Measurements from ENCODE around the gene ADGRE3.

The ADGRE3 gene

DNA sequence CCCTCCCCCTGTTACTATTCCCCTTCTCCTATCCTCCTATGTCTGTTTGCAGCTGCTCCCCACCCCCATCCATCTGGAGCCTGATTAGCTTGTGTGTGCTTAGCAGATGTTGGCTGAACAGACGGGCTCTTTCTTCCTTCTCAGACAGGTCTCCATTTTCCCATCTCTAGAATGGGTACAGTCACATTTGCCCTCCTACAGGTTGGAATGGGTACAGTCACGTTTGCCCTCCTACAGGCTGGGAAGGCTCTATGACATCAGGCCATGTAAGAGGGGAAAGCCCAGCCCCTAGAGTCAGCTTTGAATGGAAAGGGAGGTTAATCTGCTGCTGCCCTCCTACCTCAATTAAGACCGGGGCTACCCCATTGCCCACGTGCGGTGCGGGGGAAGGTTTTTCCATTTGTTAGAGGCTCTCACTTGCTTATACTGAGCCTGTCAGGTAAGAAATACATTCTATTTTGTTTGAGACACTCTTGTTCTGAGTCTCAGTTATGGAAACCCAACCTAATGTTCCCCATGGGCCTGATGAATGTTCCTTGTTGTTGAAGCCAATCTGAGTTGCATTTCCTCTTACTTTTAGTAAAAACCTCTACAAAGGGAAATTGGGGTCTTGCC is 93.9 kb downstream of the ADGRE3 start:
- no peaks in the 10 kb centered on the region for H3K36me3 ChIP-seq (ENCODE audit: insufficient read depth)
- no peak overlapping the region for H2AFZ ChIP-seq (ENCODE audit: low read depth)
- no peak overlapping the region for H3K27ac ChIP-seq
- no peaks in the 10 kb centered on the region for H3K27me3 ChIP-seq (ENCODE audit: insufficient read depth, low read depth)
- H3K4me3 ChIP-seq (IDR thresholded peaks at IDR 0.05; ENCODE audit: insufficient read depth, low read depth, low read length), result no peak overlapping the region
- H3K4me2 ChIP-seq, result no peak overlapping the region
- no peaks in the 10 kb centered on the region for H3K4me1 ChIP-seq (ENCODE audit: low read depth, poor library complexity, severe bottlenecking)
- TF ChIP-seq, protein P1, sequence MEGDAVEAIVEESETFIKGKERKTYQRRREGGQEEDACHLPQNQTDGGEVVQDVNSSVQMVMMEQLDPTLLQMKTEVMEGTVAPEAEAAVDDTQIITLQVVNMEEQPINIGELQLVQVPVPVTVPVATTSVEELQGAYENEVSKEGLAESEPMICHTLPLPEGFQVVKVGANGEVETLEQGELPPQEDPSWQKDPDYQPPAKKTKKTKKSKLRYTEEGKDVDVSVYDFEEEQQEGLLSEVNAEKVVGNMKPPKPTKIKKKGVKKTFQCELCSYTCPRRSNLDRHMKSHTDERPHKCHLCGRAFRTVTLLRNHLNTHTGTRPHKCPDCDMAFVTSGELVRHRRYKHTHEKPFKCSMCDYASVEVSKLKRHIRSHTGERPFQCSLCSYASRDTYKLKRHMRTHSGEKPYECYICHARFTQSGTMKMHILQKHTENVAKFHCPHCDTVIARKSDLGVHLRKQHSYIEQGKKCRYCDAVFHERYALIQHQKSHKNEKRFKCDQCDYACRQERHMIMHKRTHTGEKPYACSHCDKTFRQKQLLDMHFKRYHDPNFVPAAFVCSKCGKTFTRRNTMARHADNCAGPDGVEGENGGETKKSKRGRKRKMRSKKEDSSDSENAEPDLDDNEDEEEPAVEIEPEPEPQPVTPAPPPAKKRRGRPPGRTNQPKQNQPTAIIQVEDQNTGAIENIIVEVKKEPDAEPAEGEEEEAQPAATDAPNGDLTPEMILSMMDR (conservative IDR thresholded peaks at IDR 0.05; ENCODE audit: low read depth, low read length), result no peak
- no peaks in the 10 kb centered on the region for H4K20me1 ChIP-seq (ENCODE audit: insufficient read depth)
- H3K79me2 ChIP-seq (ENCODE audit: insufficient read depth, low read depth), result no peaks in the 10 kb centered on the region
- H3K9ac ChIP-seq, result no peak overlapping the region

- Histone ChIP-seq H3K9ac (no peak overlapping the region), H3K36me3 (ENCODE audit: insufficient read depth) (no peaks in the 10 kb centered on the region), H2AFZ (ENCODE audit: low read depth) (no peak overlapping the region), H3K4me2 (no peak overlapping the region), H3K79me2 (ENCODE audit: insufficient read depth, low read depth) (no peaks in the 10 kb centered on the region), H3K27ac (no peak overlapping the region), H3K4me1 (ENCODE audit: low read depth, poor library complexity, severe bottlenecking) (peaks cover 9% of the 10 kb centered on the region), H4K20me1 (ENCODE audit: insufficient read depth) (no peaks in the 10 kb centered on the region), H3K27me3 (ENCODE audit: insufficient read depth, low read depth) (no peaks in the 10 kb centered on the region), H3K4me3 (IDR thresholded peaks at IDR 0.05; ENCODE audit: insufficient read depth, low read depth, low read length) (no peak overlapping the region)
- TF ChIP-seq, protein P1 (conservative IDR thresholded peaks at IDR 0.05; ENCODE audit: low read depth, low read length), result no peak
These were observed 96.7 kb downstream of the ADGRE3 start for GRCh38 chr19:14577885-14578427.

- no peak overlapping the region for H3K4me2 ChIP-seq
- H3K4me1 ChIP-seq (ENCODE audit: low read depth, poor library complexity, severe bottlenecking), result peaks cover 10% of the 10 kb centered on the region
- H3K36me3 ChIP-seq (ENCODE audit: insufficient read depth), result no peaks in the 10 kb centered on the region
- H3K27ac ChIP-seq, result no peak overlapping the region
- H4K20me1 ChIP-seq (ENCODE audit: insufficient read depth), result no peaks in the 10 kb centered on the region
- H3K27me3 ChIP-seq (ENCODE audit: insufficient read depth, low read depth), result no peaks in the 10 kb centered on the region
- H3K4me3 ChIP-seq (IDR thresholded peaks at IDR 0.05; ENCODE audit: insufficient read depth, low read depth, low read length), result no peak overlapping the region
- no peak overlapping the region for H3K9ac ChIP-seq
- H3K79me2 ChIP-seq (ENCODE audit: insufficient read depth, low read depth), result no peaks in the 10 kb centered on the region
- H2AFZ ChIP-seq (ENCODE audit: low read depth), result no peak overlapping the region
- TF ChIP-seq, protein P1 (conservative IDR thresholded peaks at IDR 0.05; ENCODE audit: low read depth, low read length), result no peak
These were observed 97.4 kb downstream of the ADGRE3 start for GRCh38 chr19:14577264-14577663.

GRCh38 chr19:14576363-14576762 is 98.3 kb downstream of the ADGRE3 start:
- TF ChIP-seq, protein P1 (conservative IDR thresholded peaks at IDR 0.05; ENCODE audit: low read depth, low read length), result no peak
- Histone ChIP-seq H3K4me2 (no peak overlapping the region), H3K9ac (no peak overlapping the region), H2AFZ (ENCODE audit: low read depth) (no peak overlapping the region), H3K27ac (no peak overlapping the region), H3K79me2 (ENCODE audit: insufficient read depth, low read depth) (peaks cover 1% of the 10 kb centered on the region; the same call in 1 of the 2 replicates), H3K36me3 (ENCODE audit: insufficient read depth) (no peaks in the 10 kb centered on the region), H3K27me3 (ENCODE audit: insufficient read depth, low read depth) (no peaks in the 10 kb centered on the region), H3K4me1 (ENCODE audit: low read depth, poor library complexity, severe bottlenecking) (peaks cover 13% of the 10 kb centered on the region), H4K20me1 (ENCODE audit: insufficient read depth) (no peaks in the 10 kb centered on the region), H3K4me3 (IDR thresholded peaks at IDR 0.05; ENCODE audit: insufficient read depth, low read depth, low read length) (no peak overlapping the region)
